NCI-H2196 treated with DMSO at 0.1 percent for 48 hours (cell line): Measurements from ENCODE around the gene ATF1.
A peak's percentile ranks its signal among the peaks of the same experiment; 100 is the strongest.
"Not testable (repeated sequence)": the region's sequence is repeated elsewhere in the genome, so short reads cannot be mapped to it uniquely, and the experiment has no call there.

Experiments used
- DNase-seq: peaks from one replicate; lab custom pipeline; 2025; ENCODE audit not compliant: unreplicated experiment; lab: John Stamatoyannopoulos, UW

ATF1 gene

GRCh38 chr12:50751948-50752721 is 11.8 kb upstream of the ATF1 start:
- DNase-seq: no peak

DNA sequence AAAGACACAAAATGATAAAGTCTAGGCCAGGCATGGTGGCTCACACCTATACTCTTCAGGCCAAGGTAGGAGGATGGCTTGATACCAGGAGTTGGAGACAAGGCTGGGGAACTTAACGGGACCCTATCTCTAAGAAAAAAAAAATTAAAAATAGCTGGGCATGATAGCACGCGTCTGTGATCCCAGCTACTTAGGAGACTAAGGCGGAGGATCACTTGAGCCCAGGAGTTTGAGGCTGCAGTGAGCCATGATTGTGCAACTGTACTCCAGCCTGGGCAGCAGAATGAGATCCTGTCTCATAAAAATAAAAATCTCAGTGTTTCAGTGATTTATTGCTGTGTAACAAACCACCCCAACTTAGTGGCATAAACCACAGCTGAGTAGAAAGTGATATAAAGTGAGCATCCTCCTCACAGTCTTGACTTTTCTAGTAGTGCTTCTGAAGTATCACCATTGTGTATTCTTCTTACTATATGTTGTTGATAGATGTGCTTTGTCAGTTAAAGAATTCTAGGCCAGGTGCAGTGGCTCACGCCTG is 10.6 kb upstream of the ATF1 start:
- DNase-seq: no peak

GRCh38 chr12:50764286-50765094 is 589 bp downstream of the ATF1 start:
- no peak for DNase-seq

DNA sequence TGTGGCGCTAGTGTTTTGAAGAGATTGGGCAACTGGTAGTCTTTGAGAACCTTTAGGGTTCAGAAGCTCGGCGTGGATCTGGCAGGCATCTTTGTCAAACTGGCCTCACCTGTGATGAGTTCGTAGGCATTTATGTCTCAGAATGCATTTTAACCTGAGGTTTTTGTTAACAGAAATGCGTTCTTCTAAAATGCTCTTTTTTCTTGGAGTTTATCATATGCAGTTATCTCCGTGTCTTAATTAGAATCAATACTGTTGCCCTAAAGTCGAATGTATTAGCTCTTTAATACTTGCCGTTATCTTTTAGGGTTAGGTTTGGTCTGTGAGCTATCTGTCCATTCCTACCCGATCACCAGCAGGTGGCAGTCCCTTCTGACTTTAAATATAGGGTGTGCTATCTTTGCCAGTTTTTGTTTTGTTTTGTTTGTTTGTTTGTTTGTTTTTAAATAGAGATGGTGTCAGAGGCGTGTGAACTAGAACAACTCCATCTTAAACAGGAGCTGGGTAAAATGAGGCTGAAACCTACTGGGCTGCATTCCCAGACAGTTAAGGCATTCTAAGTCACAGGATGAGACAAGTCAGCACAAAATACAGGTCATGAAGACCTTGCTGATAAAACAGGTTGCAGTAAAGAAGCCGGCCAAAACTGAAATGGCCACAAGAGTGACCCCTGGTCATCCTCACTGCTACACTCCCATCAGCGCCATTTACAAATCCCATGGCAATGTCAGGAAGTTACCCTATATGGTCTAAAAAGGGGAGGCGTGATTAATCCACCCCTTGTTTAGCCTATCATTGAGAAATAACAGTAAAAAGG is 1.4 kb downstream of the ATF1 start:
- peak; percentile 63 for DNase-seq

- DNase-seq: no peak
These were observed 4.5 kb downstream of the ATF1 start for GRCh38 chr12:50768391-50768790.

DNA sequence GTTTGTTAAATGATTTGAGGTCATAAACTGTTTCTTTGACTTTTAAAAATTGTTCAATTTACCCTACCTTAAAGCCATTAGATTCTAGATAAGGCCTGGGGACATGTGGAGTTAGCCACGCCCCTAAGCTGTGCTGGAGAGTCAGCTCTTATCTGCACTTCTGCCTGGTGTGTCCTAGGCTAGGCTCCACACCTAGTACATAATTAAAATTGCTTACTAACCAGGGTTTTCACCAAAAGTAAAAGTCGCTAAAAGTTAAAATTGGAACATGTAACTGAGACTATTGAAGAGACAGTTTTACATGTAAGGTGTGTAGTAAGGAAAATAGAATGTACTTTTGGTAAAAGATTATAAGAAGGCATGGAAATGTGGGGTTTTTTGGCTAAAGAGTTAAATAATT is 4.9 kb downstream of the ATF1 start:
- not testable (repeated sequence) for DNase-seq

GRCh38 chr12:50771409-50771808 is 7.5 kb downstream of the ATF1 start:
- DNase-seq: no peak

DNA sequence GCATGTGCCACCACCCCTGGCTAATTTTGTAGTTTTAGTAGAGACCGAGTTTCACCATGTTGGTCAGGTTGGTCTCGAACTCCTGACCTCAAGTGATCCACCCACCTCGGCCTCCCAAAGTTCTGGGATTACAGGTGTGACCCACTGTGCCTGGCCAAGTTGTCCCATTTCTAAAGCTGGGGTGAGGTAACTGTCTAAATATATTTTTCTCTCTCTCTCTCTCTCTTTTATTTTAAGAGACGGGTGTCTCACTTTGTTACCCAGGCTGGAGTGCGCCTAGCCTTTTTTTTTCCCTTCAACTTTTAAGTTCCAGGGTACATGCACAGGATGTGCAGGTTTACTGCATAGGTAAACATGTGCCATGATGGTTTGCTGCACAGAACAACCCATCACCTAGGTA is 8.6 kb downstream of the ATF1 start:
- DNase-seq: no peak

- DNase-seq: no peak
These were observed 9.0 kb downstream of the ATF1 start for GRCh38 chr12:50772877-50773276.

GRCh38 chr12:50775251-50775650 is 11.3 kb downstream of the ATF1 start:
- DNase-seq: no peak

- no peak for DNase-seq
These were observed 13.1 kb downstream of the ATF1 start for GRCh38 chr12:50776749-50777728.

DNA sequence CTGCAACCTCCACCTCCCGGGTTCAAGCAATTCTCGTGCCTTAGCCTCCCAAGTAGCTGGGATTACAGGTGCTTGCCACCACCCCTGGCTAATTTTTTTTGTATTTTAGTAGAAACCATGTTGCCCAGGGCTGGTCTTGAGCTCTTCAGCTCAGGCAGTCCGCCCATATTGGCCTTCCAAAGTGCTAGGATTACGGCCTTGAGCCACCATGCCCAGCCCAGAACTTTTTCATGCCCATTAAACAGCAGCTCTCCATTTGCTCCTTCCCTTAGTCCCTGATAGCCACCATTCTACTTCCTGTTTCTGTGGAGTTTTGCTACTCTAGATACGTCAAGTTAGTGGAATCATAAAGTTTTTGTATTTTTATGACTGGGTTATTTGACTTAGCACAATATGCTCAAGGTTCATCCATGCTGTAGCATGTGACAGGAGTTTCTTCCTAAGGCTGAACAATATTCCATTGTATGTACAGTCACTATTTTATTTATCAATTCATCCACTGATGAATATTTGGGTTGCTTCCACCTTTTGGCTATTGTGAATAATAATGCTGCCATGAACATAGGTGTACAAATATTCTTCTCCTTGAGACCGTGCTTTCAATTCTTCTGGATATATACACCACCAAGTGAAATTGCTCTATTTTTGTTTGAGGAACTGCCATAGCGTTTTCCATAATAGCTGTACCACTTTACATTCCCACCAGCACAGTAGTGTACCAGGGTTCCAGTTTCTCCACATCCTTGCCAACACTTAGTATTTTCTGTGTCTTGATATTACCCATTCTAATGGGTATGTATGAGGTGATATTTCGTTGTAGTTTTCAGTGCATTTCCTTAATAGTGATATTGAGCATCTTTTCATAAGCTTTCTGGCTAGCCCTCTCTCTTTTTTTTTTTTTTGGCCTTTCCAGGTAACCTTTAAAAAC is 15.0 kb downstream of the ATF1 start:
- no peak for DNase-seq

DNA sequence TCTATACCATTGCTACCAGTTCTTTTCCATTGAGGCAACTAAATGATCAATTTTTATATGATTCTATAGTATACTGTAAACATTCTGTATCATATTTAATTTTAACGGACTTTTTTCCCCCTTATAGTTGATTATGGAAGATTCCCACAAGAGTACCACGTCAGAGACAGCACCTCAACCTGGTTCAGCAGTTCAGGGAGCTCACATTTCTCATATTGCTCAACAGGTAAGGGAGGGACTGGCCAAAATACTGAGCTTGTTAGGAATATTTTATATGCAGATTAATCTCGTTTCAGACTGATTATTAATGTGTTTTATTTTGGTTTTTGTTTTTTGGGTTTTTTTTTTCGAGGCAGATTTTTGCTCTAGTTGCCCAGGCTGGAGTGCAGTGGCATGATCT is 16.1 kb downstream of the ATF1 start:
- no peak for DNase-seq

DNA sequence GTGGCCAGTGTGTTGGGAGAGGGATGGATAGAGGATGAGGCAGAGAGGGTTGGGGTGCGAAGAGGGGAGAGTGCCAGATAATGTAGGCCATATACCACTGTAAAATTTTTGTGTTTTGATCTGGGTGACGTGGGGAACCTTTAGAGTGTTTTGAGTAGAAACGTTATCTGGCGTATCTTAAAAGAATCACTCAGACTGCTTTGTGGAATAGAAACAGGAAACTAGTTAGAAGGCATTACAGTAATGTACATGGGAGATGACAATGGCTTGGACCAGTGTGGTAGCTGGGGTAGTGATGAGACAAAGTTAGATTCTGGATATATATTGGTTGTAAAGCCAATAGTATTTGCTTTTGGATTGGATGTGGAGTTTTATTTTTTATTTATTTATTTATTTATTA is 20.6 kb downstream of the ATF1 start:
- DNase-seq: no peak

DNA sequence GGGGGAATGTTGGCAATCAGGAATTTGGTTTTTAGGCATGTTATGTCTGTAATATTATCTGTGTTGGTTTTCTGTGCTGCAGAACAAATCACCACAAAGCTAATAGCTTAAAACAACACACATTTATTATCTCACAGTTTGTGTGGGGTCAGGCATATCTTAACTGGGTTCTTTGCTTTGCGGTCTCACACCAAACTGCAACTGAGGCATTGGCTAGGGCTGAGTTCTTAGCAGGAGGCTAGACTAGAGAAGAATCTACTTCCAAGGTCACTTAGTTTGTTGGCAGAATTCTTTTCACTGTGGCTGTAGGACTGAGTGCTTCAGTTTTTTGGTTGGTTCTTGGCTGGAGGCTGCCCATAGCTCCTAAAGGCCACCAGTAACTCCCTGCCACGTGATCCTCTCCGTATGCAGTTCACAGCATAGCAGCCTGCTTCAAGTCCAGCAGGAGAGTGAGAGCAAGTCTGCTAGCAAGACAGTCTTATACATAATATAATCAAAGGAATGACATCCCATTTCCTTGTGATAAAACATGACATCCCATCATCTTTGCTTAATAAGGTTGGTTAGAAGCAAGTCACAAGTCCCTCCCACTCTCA is 21.6 kb downstream of the ATF1 start:
- DNase-seq: no peak

- peak; percentile 4 for DNase-seq
These were observed 22.8 kb downstream of the ATF1 start for GRCh38 chr12:50786498-50787231.

DNA sequence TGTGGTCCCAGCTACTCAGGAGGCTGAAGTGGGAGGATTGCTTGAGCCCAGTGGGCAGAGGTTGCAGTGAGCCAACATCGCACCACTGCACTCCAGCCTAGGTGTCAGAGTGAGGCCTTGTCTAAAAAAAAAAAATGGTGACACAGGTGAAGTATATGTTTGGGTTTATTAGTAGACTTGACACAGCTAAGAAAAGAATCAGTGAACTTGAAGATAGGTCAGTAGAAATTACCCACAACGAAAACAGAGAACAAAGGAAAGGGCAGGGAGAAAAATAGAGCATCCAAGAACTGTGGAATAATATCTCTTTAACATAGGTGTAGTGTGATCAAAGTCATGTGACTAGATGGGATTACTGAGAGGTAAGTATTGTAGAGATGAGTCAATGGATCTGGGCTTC is 23.7 kb downstream of the ATF1 start:
- DNase-seq: no peak

- DNase-seq: no peak
These were observed 24.7 kb downstream of the ATF1 start for GRCh38 chr12:50788561-50788960.
